Mucosa of rectum (tissue), 2 donors: Measurements from ENCODE around the gene CHERP.
A peak's percentile ranks its signal among the peaks of the same experiment; 100 is the strongest.

Source experiments
- H3K27ac ChIP-seq, 2 donors: one replicate each; pipeline ENCODE4 v1.7.0; 2013; ENCODE audit warnings: inconsistent platforms in 2 of 2, low read depth in 2 of 2, low read length in 2 of 2
- H3K27me3 ChIP-seq, 2 donors: one replicate each; pipeline ENCODE4 v1.7.0; 2013; ENCODE audit warnings: low read length in 2 of 2; ENCODE audit not compliant: control insufficient read depth in 2 of 2, insufficient read depth in 2 of 2
- H3K36me3 ChIP-seq, 2 donors: one replicate each; pipeline ENCODE4 v1.7.0; 2013; ENCODE audit warnings: low read length in 2 of 2; ENCODE audit not compliant: control insufficient read depth in 2 of 2, insufficient read depth in 2 of 2
- H3K4me1 ChIP-seq, 2 donors: one replicate each; pipeline ENCODE4 v1.7.0; 2013; ENCODE audit warnings: low read length in 2 of 2, mild to moderate bottlenecking in 1 of 2; ENCODE audit not compliant: control insufficient read depth in 2 of 2, insufficient read depth in 2 of 2
- H3K4me3 ChIP-seq, 2 donors: one replicate each; pipeline ENCODE4 v1.7.0; 2013; ENCODE audit warnings: low read length in 2 of 2
- H3K9ac ChIP-seq, 2 donors: one replicate each; pipeline ENCODE4 v1.7.0; 2013; ENCODE audit warnings: low read length in 2 of 2, low read depth in 1 of 2, mild to moderate bottlenecking in 1 of 2
- H3K9me3 ChIP-seq, 2 donors: one replicate each; pipeline ENCODE4 v1.7.0; 2013; ENCODE audit warnings: low read length in 2 of 2; ENCODE audit not compliant: control insufficient read depth in 2 of 2
- donor health status: healthy.
- donor health status: Normal muscosa, but diverticular disease.

CHERP gene

DNA sequence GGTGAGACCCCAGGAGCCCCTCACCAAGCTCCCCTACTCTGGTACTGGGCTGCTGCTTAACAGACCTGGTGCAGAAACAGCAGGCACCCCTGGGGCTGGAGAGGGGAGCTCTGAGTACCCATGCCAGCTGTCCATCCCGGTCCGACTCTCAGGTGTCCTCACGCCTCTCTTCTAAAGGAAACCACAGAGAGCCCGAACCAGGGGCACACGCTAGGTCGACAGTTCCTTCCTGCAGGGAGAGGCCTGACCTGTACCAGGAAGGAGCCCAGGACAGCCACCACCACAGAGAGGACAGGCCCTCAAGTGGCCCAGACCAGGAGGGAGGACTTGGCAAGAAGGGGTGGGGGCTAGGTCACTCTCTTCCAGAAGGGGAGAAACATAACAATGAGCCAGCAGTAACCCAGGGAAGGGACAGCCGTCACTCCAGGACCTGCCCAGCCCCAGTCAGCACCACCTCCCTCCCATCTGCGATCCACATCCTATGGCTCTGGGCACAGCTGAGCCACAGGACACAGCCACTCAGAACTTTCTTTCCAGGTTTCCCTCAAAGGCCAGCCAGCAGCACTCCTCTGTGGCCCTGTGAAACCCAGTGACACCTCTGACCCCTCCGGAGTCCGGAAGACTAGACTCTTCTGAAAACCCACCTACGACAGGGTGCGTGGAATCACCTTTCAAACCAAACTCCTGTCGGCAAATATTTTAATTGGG, 43.0 kb upstream of the CHERP start:
- H3K27me3 ChIP-seq: no peaks in the 10 kb centered on the region
- H3K9me3 ChIP-seq: no peaks in the 10 kb centered on the region
- H3K36me3 ChIP-seq: peaks cover 0 to 6% of the 10 kb centered on the region in 2 donors
- H3K27ac ChIP-seq: peak overlapping the region; percentile 61 to 90
- H3K4me3 ChIP-seq: peak overlapping the region; percentile 27 to 65
- peaks cover 52 to 73% of the 10 kb centered on the region in 2 donors for H3K4me1 ChIP-seq
- peak overlapping the region; percentile 48 to 78 for H3K9ac ChIP-seq

- Histone ChIP-seq H3K4me3 (peak overlapping the region; percentile 27 to 65), H3K9me3 (no peaks in the 10 kb centered on the region), H3K4me1 (peaks cover 48 to 67% of the 10 kb centered on the region in 2 donors), H3K9ac (peak overlapping the region; percentile 48 to 78), H3K27ac (peak overlapping the region; percentile 61 to 90), H3K36me3 (peaks cover 0 to 6% of the 10 kb centered on the region in 2 donors), H3K27me3 (no peaks in the 10 kb centered on the region)
Measured at GRCh38 chr19:16584248-16585093, 42.2 kb upstream of the CHERP start.

DNA sequence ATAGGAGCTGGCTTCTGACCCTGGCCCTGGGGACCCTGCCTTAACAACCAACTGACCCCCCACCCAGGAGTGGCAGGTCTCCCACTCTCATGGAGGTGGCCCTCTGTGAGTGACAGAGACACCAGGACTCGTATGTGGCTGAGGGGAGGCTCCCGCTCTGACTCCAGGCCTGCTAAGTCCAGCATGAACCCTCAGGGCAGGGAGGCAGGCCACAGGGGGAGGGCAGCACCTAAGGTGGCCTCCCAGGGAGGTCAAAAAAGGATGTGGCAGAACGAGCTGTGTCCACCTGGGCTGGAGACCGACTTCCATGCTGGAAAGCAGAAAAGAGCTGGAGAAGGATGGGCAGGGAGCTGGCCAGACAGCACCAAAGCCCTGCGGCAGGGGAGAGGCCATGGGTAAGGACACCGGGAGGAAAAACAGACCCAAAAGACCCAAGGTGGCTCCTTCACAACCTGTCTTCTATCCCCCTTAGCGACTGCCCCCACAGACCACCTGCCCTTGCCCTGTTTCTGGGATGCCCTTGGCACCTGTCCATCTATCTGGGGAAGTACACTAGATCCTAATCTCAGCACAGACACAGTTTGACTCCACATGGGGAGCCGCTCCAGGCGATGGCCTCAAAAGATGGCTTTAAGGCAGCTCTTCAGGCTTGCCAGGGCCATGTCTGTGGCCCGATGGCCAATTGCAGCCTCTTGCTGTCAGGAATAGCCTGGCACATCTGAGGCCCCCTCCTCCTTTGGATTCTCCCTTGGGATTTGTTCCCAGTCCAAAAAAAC, 40.4 kb upstream of the CHERP start:
- H3K4me1 ChIP-seq: peaks cover 35 to 52% of the 10 kb centered on the region in 2 donors
- H3K36me3 ChIP-seq: peaks cover 12 to 20% of the 10 kb centered on the region in 2 donors
- no peak overlapping the region for H3K9ac ChIP-seq
- no peak overlapping the region for H3K4me3 ChIP-seq
- peak overlapping the region in 1 of 2 donors; percentile 90 for H3K27ac ChIP-seq
- no peaks in the 10 kb centered on the region for H3K9me3 ChIP-seq
- H3K27me3 ChIP-seq: no peaks in the 10 kb centered on the region

DNA sequence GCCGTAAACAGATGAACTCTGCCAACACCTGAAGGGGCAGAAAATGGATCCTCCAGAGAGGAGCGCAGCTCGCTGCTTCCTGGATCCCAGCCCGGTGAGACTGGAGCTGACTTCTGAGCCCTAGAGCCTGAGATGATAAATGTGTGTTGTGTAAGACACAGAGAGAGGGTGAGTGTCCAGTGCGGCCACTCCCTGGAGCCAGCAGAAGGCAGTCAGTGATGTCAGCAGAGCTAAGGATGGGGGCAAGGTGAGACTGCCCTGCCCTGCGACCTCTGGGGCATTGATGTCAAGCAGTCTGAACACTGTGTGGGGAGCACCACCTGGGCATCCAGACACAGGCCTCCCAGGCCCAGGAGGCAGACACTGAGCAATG, 39.7 kb upstream of the CHERP start:
- H3K9ac ChIP-seq: no peak overlapping the region
- H3K4me1 ChIP-seq: peaks cover 28 to 46% of the 10 kb centered on the region in 2 donors
- peaks cover 14 to 25% of the 10 kb centered on the region in 2 donors for H3K36me3 ChIP-seq
- no peak overlapping the region for H3K27ac ChIP-seq
- no peaks in the 10 kb centered on the region for H3K27me3 ChIP-seq
- no peak overlapping the region for H3K4me3 ChIP-seq
- no peaks in the 10 kb centered on the region for H3K9me3 ChIP-seq

- no peak overlapping the region for H3K4me3 ChIP-seq
- peaks cover 24 to 40% of the 10 kb centered on the region in 2 donors for H3K4me1 ChIP-seq
- no peak overlapping the region for H3K27ac ChIP-seq
- H3K36me3 ChIP-seq: peaks cover 16 to 31% of the 10 kb centered on the region in 2 donors
- H3K27me3 ChIP-seq: no peaks in the 10 kb centered on the region
- no peak overlapping the region for H3K9ac ChIP-seq
- H3K9me3 ChIP-seq: no peaks in the 10 kb centered on the region
Measured at GRCh38 chr19:16581145-16581970, 39.1 kb upstream of the CHERP start.

- Histone ChIP-seq H3K27ac (no peak overlapping the region), H3K4me1 (peaks cover 10 to 23% of the 10 kb centered on the region in 2 donors), H3K27me3 (no peaks in the 10 kb centered on the region), H3K4me3 (no peak overlapping the region), H3K36me3 (peaks cover 22 to 37% of the 10 kb centered on the region in 2 donors), H3K9ac (no peak overlapping the region), H3K9me3 (no peaks in the 10 kb centered on the region)
Measured at GRCh38 chr19:16579381-16579780, 37.1 kb upstream of the CHERP start.

GRCh38 chr19:16577531-16577985, 35.3 kb upstream of the CHERP start:
- H3K27me3 ChIP-seq: no peaks in the 10 kb centered on the region
- H3K9me3 ChIP-seq: no peaks in the 10 kb centered on the region
- H3K9ac ChIP-seq: no peak overlapping the region
- H3K4me3 ChIP-seq: no peak overlapping the region
- H3K27ac ChIP-seq: no peak overlapping the region
- H3K4me1 ChIP-seq: peaks cover 13 to 28% of the 10 kb centered on the region in 2 donors
- H3K36me3 ChIP-seq: peaks cover 22 to 37% of the 10 kb centered on the region in 2 donors

DNA sequence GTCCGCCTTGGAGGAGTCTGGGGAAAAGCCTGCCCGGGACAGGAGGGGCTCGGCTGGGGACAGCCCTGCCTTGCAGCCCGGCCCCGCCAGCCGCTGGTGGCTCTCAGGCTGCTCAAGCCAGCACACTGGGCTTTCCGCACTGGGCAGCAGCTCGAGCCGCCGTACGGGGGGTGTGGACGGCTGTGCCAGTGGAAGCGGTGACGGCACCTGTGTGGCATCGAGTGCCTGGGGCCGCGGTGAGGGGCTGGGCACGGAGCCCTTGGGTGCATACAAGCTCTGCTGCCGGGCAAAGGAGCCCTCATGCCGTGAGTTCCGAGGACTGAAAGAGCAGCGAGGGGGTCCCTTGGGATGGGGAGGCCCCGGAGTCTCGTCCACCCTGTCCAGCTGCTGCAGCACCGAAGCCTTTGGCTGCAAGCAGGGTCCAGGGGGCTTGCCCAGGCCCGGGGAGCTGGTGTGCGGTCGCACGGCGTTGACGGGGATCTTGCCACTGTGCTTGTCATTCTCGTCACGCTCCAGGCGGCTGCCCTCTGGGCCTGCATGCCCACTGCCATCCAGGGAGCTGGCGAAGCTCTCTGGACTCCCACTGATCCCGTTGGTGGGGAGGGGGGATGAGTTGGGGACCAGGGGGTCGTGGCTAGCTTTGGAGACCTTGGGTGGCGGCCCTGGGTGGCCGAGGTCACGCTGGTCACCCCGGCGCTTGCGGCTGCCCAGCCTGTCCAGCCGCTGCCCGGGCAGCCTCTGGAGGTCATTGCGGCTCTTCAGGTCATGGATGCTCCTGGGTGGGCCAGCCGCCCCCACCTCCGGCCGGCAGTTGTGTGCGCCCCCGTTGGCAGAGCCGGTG, 34.7 kb upstream of the CHERP start:
- H3K36me3 ChIP-seq: peaks cover 22 to 37% of the 10 kb centered on the region in 2 donors
- H3K4me3 ChIP-seq: no peak overlapping the region
- no peaks in the 10 kb centered on the region for H3K9me3 ChIP-seq
- H3K4me1 ChIP-seq: peaks cover 13 to 22% of the 10 kb centered on the region in 2 donors
- no peak overlapping the region for H3K9ac ChIP-seq
- no peak overlapping the region for H3K27ac ChIP-seq
- no peaks in the 10 kb centered on the region for H3K27me3 ChIP-seq
